GM19043 (cell line): ENCODE measurements around the gene IQCH.

ENCODE experiments used
- ATAC-seq: cut with Tn5 transposase; IDR thresholded peaks from one replicate; pipeline ENCODE4 v1.9.1; 2021; ENCODE audit warnings: low read depth; ENCODE audit not compliant: unreplicated experiment

IQCH gene

DNA sequence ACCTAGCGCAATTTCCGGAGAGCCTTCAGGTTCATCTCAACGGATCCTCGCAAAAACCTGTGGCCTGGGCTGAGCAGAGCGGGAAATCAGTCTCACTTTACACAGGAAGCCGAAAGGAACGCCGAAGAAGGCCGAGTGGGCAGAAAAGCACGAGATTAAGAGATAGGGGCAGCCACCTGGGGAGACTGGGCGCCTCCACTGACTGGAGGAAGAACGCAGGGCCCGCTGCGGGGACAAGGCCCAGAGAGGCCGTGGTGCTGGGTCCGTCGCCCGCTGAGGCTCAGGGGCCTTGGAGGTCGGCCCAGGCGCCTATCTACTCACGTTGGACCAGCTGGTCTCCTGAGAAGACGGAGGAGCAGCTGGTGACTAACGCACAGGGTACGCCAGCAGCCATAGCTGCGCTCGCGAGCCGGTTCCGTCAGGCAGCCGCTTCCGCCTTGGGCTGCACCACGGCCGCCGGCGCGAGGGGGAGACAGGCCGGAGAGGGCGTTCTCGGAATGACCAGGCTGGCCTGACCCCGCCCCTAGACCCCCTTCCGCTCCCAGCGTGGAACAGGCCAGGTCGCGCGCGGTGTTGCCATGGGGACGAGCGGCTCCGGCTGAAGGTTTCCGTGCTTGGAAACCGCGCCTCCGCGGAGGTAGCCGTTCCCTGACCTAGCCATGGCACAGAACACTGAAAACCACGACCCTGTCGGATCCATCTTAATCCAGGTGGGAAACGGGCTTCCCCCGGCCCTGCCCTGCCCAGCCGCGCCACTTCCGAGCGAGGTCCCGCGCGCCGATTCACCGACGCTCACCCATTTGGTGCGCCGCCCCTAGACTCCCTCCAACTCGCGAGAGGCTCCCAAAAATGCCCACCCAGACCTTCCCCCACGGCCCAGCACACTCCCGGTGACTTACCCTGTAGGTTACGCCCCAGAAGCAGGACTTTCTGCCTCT lies at the start of gene IQCH, which contains the start of gene AAGAB:
IQCH (plus strand) TSS at position 549 of the 938 bp plus-strand sequence; CDS start at position 660, 111 bp downstream.
AAGAB (minus strand) TSS at position 424 of the 938 bp plus-strand sequence; CDS start at position 394, 30 bp downstream.
- ATAC-seq: peak; percentile 86

- ATAC-seq: no peak
Observed at GRCh38 chr15:67207555-67208207, 46.9 kb upstream of the IQCH start.

DNA sequence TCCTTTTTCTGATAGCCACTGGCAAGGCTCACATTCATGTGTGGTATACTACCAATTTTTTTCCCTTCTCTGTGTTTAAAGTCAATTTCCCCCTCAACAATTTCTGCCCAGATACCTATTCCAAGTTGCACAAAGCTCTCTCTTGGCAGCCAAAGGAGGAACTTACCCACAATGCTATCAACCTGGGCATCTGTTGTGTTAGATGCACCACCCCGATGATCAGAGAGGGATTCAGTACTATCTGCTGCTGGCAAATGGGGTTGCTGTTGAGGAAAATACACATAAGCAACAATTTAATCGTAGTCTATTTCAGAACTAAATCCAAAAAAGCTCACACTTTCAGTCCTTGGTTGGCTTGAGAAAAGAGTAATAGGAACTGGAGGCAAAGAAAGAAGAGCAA lies 46.2 kb upstream of the IQCH start:
- ATAC-seq: no peak

- no peak for ATAC-seq
Observed at GRCh38 chr15:67210555-67211168, 43.9 kb upstream of the IQCH start.

DNA sequence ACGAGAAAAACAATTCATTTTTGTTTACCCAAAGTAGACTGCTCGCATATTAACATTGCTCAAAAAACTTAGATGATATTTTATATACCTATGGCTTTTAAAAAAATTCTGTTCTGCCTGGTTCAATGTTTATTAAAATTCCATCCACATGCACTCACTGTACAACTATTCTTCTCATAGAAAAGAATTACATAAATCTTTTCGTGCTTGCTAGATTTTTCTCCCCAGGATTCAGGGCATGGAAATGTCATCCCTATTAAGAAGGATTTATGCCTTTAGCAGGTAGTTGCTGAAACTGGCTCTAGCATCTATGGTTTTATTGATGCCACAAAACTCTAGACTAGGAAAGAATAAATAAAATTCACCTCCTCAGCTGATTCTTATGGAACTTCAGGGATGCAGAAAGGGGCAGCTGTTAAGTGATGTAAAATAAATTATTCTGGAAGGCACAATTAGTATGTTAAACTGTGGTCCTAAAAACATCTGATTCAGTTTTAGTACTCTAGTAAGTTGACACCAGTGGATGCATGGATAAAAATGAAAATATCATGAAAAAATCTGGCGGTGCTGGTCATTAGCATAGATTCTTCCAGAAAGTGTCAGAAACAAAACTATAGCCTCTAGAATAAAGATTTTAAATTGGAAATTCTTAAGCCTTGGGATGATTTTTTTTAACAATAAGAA lies 41.8 kb upstream of the IQCH start:
- ATAC-seq: no peak

DNA sequence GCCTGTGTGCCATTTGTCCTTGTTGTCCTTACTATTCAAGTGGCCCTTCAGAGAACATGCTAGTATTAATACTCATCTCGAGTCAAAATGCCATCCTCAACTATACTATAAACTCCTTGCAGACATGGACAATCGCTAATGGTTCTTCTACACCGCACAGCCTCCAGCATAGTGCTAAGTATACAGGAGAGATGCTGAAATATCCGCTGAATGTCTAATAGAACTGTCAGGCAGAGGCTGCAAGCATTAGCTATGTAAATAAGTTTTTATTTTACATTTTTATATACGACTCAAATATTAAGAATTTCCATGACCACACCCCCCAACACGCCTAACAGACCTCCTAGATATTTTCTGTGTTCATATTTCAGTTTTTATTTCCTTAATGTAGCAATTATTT lies 39.5 kb upstream of the IQCH start:
- no peak for ATAC-seq

GRCh38 chr15:67216859-67217258 lies 37.7 kb upstream of the IQCH start:
- ATAC-seq: no peak

GRCh38 chr15:67218428-67218827 lies 36.2 kb upstream of the IQCH start:
- no peak for ATAC-seq

- no peak for ATAC-seq
Observed at GRCh38 chr15:67219288-67219687, 35.3 kb upstream of the IQCH start.

DNA sequence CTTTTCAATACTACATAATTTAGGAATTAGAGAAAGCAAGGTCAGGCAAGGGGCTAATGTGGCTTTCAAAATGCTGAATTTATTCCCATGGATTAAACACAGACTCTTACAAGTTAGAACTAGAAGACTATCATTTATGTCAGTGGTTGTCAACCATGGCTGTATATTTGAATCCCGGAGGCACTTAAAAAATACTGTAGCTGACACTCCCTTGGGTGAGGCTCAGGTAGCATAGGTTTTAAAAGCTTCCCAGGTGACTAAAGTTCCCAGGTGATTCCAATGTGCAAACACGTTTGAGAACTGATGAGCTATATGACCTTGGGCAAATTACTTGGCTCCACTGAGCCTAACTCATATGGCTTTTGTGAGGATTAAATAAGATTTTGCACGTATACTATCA lies 29.7 kb upstream of the IQCH start:
- ATAC-seq: no peak

DNA sequence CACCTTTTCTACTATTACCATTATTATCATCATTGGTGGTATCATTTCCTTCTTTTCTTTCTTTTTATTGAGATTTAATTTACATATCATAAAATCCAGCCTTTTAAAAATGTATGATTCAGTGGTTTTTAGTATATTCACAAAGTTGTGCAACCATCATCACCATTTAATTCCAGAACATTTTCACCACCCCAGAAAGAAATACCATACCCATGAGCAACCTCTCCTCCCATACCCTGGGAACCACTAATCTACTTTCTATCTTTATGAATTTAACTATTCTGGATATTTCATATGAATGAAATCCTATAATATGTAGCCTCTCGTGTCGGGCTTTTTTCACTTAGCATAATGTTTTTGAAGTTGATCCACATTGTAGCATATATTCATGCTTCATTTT lies 29.2 kb upstream of the IQCH start:
- no peak for ATAC-seq

DNA sequence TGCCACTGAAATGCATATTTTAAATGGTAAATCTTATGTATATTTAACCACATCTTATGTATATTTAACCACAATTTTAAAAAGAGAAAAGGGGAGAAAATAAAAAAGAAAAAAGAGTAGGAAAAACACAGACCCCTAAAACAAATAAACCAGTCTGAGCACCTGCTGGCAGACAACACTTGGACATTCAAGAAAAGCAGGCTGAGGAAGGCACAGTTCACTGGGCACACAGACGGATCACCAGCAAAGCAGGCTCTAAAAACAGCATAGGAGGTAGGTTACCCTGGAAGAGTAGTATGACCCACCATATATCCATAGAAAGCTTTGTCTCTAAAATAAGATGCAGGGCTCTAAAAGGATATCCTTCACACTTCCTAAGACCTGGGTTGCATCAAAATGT lies 27.2 kb upstream of the IQCH start:
- no peak for ATAC-seq

- ATAC-seq: no peak
Observed at GRCh38 chr15:67227846-67228245, 26.7 kb upstream of the IQCH start.

- no peak for ATAC-seq
Observed at GRCh38 chr15:67228286-67228685, 26.3 kb upstream of the IQCH start.

- ATAC-seq: no peak
Observed at GRCh38 chr15:67230504-67230903, 24.1 kb upstream of the IQCH start.

DNA sequence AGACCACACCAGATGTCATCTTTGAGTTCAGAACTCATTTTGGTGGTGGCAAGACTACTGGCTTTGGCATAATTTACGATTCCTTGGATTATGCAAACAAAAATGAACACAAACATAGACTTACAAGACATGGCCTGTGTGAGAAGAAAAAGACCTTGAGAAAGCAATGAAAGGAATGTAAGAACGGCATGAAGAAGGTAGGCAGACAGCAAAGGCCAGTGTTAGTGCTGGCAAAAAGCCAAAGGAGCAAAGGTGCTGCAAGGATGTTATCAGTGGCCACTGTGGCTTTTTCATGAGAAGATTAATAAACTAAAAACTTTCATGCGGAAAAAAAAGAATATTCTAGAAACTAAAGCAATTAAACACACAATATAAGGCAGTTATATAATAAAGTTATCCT lies 22.0 kb upstream of the IQCH start:
- no peak for ATAC-seq

DNA sequence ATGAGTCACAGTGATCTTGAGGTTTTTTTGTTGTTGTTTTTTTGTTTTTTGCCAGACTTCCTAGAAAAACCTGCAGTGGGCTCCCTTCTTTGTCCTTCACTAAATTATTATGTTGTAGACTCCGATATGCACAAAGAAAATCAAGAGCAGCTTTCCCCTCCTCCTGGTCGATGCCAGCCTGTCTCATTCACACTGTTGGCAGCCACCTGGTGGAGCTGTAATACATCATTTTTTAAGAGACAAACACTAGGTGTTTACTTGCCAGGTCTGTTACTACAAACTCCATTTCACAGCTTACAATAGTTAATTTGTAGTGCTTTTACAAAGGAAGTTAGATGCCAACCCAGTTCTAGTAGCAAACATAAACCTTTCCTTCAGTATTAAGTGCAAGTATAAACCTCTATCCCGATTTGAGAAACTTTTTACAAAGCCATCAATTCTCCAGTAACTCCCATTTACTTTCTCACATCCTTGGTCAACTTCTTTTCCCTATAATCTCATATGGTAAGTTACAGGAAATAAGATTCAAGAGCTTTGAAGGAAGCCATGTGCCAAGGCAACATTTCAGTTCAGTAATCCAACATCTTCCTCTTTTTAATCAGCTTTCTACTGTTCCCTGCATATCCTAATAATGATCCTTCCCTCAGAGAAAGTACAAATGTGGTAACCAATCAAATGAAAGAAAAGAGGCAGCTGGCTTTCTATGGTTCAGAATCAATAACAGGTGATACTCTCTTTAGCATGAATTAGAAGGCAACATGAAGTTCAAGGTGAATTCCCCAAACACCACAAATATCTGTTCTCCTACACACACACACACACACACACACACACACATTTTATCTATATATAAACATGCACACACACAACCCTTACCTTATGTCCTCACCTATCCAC lies 14.1 kb upstream of the IQCH start:
- ATAC-seq: no peak

- peak; percentile 88 for ATAC-seq
Observed at GRCh38 chr15:67241132-67241855, 13.3 kb upstream of the IQCH start.

GRCh38 chr15:67242708-67243111 lies 11.9 kb upstream of the IQCH start:
- ATAC-seq: no peak
